T-helper 22 cell (primary cell): ENCODE data around the gene IST1.
A peak's percentile ranks its signal among the peaks of the same experiment; 100 is the strongest.

Source experiments
- DNase-seq: peaks from one replicate; pipeline ENCODE4 v3.0.0-alpha.2; 2020; ENCODE audit warnings: low read depth

IST1 gene

DNA sequence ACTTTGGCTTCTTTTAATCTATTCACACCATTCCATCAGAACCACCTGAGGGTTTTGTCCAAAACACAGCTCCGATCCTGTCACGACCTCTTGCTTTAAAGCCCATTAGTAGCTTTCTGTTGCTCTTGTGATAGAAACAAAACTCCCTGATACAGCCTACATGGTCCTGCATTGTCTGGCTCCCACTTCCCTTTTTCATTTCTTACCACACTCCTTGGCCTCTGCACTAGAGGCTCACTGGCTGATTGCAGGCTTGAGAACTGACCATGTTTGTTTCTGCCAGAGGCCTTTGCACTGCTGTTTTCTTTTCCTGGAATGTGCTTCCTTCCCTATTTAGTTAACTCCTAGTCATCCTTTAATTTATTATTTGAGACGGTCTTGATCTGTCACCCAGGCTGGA, 23.7 kb downstream of the IST1 start:
- DNase-seq: no peak

GRCh38 chr16:71920658-71921057, 25.3 kb downstream of the IST1 start:
- no peak for DNase-seq

DNA sequence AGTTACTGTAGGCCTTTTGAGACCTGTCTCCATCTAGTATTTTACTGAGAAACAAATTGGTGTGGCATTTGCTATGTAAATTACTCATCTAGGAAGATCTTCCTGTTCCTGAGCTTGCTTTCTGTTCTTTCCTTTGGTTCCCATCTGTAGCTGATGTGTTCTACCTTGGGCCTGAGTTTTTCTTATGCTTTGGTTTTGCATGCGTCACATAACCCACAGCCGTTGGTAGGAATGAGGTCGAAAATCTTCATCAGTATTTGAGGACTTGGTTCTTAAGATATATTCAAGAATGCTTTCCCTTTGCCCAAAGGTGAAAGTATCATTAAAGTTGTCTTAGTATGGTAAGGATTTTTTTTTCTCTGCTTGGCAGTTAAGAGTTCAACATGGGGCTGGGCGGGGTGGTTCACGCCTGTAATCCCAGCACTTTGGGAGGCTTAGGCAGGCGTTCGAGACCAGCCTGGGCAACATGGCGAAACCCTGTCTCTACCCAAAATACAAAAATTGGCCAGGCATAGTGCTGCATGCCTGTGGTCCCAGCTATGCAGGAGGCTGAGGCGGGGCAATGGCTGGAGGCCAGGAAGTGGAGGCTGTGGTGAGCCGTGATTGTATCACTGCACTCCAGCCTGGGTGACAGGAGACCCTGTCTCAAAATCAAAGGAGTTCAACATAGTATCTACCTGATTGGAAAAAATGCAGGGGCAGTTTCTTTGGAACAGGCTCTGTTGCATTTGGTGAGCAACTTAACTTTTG, 28.8 kb downstream of the IST1 start:
- no peak for DNase-seq

- no peak for DNase-seq
These were observed 29.4 kb downstream of the IST1 start for GRCh38 chr16:71924710-71925109.

DNA sequence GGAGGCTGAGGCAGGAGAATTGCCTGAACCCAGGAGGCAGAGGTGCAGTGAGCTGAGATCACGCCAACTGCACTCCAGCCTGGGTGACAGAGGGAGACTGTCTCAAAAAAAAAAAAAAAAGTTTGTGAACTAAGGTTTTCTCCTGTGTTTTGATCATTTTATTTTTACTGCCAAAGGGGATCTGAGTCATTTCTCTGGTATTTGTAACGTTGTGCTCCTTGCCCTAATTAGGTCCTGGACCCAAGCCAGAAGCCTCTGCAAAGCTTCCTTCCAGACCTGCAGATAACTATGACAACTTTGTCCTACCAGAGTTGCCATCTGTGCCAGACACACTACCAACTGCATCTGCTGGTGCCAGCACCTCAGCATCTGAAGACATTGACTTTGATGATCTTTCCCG, 32.1 kb downstream of the IST1 start:
- no peak for DNase-seq

DNA sequence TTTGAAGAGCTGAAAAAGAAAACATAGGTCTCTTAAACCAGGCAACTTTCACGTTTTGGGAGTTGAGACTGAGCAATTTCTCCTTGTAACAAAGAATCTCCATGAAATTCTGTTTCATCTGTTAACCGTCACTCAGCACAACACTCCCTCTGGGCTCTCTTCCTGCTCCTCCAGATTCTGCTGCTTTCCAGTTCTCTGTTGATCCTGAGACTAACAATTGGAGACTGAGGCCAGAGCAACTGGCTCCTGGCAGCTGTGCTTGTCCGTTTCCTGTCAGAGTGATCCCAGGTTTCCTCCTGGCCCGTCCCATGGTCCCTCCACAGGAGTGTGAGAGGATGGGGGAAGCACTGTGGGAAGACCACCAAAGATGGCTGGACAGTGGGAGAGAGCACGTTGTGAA, 32.5 kb downstream of the IST1 start:
- no peak for DNase-seq

- no peak for DNase-seq
These were observed 33.7 kb downstream of the IST1 start for GRCh38 chr16:71929048-71929447.

DNA sequence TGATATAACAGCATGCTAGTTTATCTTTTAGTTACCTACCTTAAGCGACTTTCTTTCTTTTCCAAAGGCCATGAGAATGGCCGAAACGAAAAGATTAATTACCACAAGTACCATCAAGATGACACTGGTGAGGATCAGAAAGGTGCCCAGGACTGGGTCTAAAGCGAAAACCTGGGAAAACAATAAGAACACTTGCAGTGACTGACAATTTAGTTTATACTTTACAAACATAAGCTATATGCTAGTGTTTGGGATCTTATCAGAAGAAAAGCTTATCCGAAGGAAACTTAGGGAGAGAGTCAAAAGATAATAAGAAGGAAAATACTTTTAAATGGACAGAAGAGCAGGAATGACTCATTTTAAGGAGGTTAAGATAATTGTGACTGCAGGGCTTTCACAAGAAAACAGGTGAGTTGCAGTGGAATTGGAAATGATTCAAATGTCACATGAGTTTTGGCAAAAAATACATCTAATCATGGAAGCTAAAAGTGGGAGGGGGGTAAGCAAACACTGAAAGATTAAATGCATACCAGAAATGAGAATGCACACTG, 34.8 kb downstream of the IST1 start:
- DNase-seq: no peak

DNA sequence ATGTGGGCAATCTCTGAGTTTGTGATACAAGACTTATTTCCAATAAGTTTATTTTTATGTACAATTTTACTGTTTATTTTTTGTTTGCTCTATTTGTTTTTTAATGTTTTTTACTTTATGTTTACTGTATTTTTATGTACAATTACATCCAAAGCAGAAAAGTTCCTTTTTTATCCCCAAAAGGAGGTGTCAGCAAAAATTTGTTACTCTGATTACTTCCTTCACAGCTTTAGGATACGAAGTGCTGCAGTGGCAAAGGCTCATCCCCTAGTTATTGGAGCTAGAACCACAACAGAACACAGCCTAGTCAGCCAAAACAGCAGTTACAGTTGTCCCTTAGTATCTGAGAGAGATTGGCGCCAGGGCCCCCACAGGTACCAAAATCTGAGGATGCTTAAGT, 35.7 kb downstream of the IST1 start:
- no peak for DNase-seq

- no peak for DNase-seq
These were observed 36.3 kb downstream of the IST1 start for GRCh38 chr16:71931599-71931998.

GRCh38 chr16:71933017-71933416, 37.7 kb downstream of the IST1 start:
- DNase-seq: no peak

DNA sequence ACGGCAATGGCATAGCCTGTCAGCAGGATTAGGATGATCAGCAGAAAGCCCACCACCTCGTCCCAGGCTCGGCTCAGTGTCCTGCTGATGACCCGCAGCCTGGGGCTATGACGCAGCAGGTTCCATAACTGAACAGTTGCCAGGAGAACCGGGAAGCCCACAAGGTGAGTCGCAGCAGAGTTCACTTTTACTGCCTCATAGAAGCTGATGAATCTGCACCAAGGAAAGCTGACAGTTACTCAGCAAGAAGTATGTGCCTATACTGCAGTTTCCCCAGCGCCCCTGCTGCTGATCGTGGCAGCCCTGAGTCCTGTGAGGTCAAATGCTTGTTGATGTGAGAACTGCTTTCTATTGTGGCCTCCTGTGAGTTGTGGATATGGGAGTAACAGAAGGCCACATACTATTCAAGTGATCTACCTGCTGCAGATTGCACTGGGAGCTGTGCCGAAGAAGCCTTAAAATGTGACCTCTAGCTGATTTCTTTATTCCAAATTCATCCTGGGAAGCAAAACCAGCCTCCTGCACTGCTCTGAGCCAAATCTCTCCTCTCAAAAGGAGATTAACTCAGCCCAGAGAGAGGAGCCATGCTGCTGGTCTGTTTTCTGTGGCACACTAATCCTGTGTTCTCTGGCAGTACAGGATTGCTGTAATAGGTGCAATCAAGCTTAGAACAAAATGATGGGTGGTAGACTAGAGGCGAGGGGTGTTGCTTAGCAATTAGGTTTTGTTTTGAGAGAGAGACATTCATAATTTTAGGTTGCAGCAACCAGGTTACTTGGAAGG, 38.8 kb downstream of the IST1 start:
- no peak for DNase-seq

DNA sequence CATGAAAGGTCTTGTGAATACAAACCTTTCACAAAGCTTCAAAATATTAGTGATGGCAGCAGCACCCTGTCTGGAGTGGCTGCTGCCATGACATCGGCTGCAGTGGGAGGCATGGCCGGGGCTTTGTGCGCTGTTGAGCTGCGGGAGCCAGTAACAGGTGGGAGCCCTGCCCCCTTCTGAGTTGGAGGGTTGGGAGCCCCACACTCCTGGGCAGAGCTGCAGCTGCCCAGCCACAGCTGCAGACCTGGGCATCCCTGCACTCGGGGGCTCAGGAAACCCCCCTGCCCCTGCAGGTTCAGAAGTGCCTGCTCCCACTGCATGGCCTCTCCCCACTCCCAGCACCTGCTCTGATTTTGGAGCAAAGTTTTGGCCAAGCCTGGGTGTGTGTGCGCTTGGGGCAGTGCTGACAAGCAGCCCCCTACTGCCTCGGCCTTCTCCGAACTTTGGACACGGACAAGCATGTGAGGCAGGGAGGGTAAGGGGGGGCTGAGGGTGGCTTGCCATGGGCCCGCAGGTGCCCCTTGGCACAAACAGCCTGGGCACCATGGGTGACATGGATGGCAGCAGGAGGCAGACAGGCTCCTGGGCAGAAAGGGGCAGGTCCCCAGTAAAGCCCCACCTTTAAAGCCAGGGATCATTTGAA, 42.7 kb downstream of the IST1 start:
- no peak for DNase-seq

DNA sequence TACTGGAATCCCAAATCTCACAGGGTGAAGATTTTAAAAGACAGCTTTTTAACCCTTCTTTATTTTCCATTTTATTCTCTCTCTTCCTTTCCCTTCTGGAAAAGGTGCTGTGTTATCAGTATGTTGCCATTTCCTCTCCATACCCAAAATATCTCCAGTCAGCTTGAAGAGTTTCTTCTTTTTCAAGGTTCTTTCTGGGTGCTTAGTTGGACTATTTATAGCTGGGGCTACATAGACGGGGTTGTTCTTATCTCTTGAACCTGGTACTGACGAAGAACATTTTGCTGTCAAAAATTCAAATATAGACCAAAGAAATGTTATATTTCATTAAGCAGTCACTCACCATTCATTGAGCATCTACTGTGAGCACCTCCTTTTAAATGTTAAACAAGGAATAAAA, 48.6 kb downstream of the IST1 start:
- DNase-seq: no peak

DNA sequence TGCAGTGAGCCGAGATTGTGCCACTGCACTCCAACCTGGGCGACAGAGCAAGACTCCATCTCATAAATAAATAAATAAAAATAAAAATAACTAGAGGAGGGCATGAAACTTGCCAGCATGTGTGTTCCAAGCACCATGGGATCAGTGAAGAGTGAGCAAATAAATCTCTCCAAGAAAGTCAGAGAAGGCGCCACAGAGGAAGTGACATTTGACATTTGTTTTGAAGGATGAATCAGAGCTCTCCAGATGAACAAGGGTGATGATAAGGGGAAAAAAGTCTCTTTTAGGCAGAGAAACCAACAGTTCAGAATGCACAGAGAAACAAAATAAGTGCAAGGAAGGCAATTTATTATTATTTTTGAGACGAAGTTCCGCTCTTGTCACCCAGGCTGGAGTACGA, 50.3 kb downstream of the IST1 start:
- no peak for DNase-seq

DNA sequence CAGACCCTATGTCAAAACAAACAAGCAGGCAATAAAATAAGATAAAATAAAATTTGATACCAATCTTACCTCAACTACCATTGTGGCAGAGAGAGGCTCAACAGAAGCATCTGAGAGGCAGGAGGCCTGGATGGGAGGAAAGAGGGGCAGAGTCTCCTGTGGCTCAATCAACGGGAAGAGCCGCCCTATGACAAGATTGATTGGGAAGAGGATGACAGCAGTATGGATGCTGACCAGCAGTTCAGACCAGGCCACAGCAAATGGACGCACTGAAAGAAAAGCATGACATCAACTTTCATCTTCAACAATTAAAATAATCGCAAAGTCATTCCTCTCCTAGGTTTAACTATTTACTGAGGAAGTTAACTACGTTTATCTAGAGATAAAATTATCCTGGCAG, 57.5 kb downstream of the IST1 start:
- no peak for DNase-seq

- DNase-seq: no peak
These were observed 58.8 kb downstream of the IST1 start for GRCh38 chr16:71954180-71954579.

DNA sequence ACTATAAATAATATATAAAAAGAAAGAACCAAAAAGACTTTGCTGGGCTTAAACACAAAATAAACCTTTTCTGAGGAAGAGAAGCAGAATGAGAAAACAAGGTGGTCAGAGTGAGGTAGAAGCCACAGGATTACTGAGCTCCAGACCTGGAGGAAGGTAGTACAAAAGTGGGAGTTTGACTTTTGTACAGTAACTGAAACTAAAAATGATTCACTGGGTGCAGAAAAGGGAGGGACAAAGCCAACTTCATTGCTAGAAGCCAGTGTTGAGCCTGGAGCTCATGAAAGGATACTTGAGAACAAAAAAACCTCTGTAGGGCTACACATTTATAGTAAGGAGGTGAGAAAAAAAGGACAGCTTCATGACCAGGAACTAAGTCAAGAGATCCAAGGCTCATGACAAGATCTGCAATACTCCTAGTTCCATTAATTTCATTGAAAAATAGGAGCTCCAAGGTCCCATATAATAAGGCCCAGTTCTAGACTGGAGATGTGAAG, 59.4 kb downstream of the IST1 start:
- no peak for DNase-seq

GRCh38 chr16:71956486-71956885, 61.2 kb downstream of the IST1 start:
- DNase-seq: no peak

GRCh38 chr16:71961066-71962039, 66.0 kb downstream of the IST1 start:
- DNase-seq: peak; percentile 34

GRCh38 chr16:71963125-71963875, 68.0 kb downstream of the IST1 start:
- no peak for DNase-seq
